ENCODE measurements around the gene CDCA8.
"Not testable (repeated sequence)": the region's sequence is repeated elsewhere in the genome, so short reads cannot be mapped to it uniquely, and the experiment has no call there.

Gene CDCA8

GRCh38 chr1:37671261-37671660 lies 21.1 kb upstream of the CDCA8 start:
- peaks cover 2% of the 10 kb centered on the region in 2 donors for H3K27me3 ChIP-seq (ENCODE audit: control insufficient read depth in 2 of 2, insufficient read depth in 2 of 2, low read length in 2 of 2)

GRCh38 chr1:37672136-37672870 lies 20.0 kb upstream of the CDCA8 start:
- Histone ChIP-seq H3K36me3 (ENCODE audit: control insufficient read depth in 2 of 2, insufficient read depth in 2 of 2, low read length in 2 of 2) (no peaks in the 10 kb centered on the region), H3K4me3 (ENCODE audit: low read length in 2 of 2) (no peak overlapping the region), H3K9ac (ENCODE audit: low read depth in 1 of 2, low read length in 2 of 2) (no peak overlapping the region), H3K9me3 (ENCODE audit: control insufficient read depth in 2 of 2, low read length in 2 of 2) (no peaks in the 10 kb centered on the region), H3K27me3 (ENCODE audit: control insufficient read depth in 2 of 2, insufficient read depth in 2 of 2, low read length in 2 of 2) (peaks cover 2 to 5% of the 10 kb centered on the region in 2 donors), H3K27ac (ENCODE audit: low read depth in 2 of 2, low read length in 2 of 2) (no peak overlapping the region), H3K4me1 (ENCODE audit: control insufficient read depth in 2 of 2, insufficient read depth in 2 of 2, low read length in 2 of 2) (peaks cover 12% of the 10 kb centered on the region in 2 donors)

More at GRCh38 chr1:37671261-37671660, 21.1 kb upstream of the CDCA8 start:
- Histone ChIP-seq H3K9me3 (ENCODE audit: control insufficient read depth in 2 of 2, low read length in 2 of 2) (no peaks in the 10 kb centered on the region), H3K36me3 (ENCODE audit: control insufficient read depth in 2 of 2, insufficient read depth in 2 of 2, low read length in 2 of 2) (no peaks in the 10 kb centered on the region), H3K4me3 (ENCODE audit: low read length in 2 of 2) (no peak overlapping the region), H3K9ac (ENCODE audit: low read depth in 1 of 2, low read length in 2 of 2) (no peak overlapping the region), H3K27ac (ENCODE audit: low read depth in 2 of 2, low read length in 2 of 2) (no peak overlapping the region), H3K4me1 (ENCODE audit: control insufficient read depth in 2 of 2, insufficient read depth in 2 of 2, low read length in 2 of 2) (peaks cover 6 to 8% of the 10 kb centered on the region in 2 donors)

GRCh38 chr1:37673920-37674319 lies 18.4 kb upstream of the CDCA8 start:
- no peak overlapping the region for H3K27ac ChIP-seq (ENCODE audit: low read depth in 2 of 2, low read length in 2 of 2)
- no peaks in the 10 kb centered on the region for H3K9me3 ChIP-seq (ENCODE audit: control insufficient read depth in 2 of 2, low read length in 2 of 2)
- peaks cover 0 to 5% of the 10 kb centered on the region in 2 donors for H3K27me3 ChIP-seq (ENCODE audit: control insufficient read depth in 2 of 2, insufficient read depth in 2 of 2, low read length in 2 of 2)
- no peak overlapping the region for H3K9ac ChIP-seq (ENCODE audit: low read depth in 1 of 2, low read length in 2 of 2)
- H3K4me3 ChIP-seq (ENCODE audit: low read length in 2 of 2): no peak overlapping the region
- no peaks in the 10 kb centered on the region for H3K36me3 ChIP-seq (ENCODE audit: control insufficient read depth in 2 of 2, insufficient read depth in 2 of 2, low read length in 2 of 2)
- H3K4me1 ChIP-seq (ENCODE audit: control insufficient read depth in 2 of 2, insufficient read depth in 2 of 2, low read length in 2 of 2): peaks cover 12% of the 10 kb centered on the region in 2 donors

- no peaks in the 10 kb centered on the region for H3K9me3 ChIP-seq (ENCODE audit: control insufficient read depth in 2 of 2, low read length in 2 of 2)
- no peak overlapping the region for H3K4me3 ChIP-seq (ENCODE audit: low read length in 2 of 2)
- peaks cover 0 to 3% of the 10 kb centered on the region in 2 donors for H3K27me3 ChIP-seq (ENCODE audit: control insufficient read depth in 2 of 2, insufficient read depth in 2 of 2, low read length in 2 of 2)
- peak overlapping the region; percentile 49 to 75 for H3K27ac ChIP-seq (ENCODE audit: low read depth in 2 of 2, low read length in 2 of 2)
- no peak overlapping the region for H3K9ac ChIP-seq (ENCODE audit: low read depth in 1 of 2, low read length in 2 of 2)
- no peaks in the 10 kb centered on the region for H3K36me3 ChIP-seq (ENCODE audit: control insufficient read depth in 2 of 2, insufficient read depth in 2 of 2, low read length in 2 of 2)
- peaks cover 12% of the 10 kb centered on the region in 2 donors for H3K4me1 ChIP-seq (ENCODE audit: control insufficient read depth in 2 of 2, insufficient read depth in 2 of 2, low read length in 2 of 2)
Measured at GRCh38 chr1:37676281-37677142, 15.8 kb upstream of the CDCA8 start.

- Histone ChIP-seq H3K9me3 (ENCODE audit: control insufficient read depth in 2 of 2, low read length in 2 of 2) (no peaks in the 10 kb centered on the region), H3K27me3 (ENCODE audit: control insufficient read depth in 2 of 2, insufficient read depth in 2 of 2, low read length in 2 of 2) (peaks cover 0 to 3% of the 10 kb centered on the region in 2 donors), H3K27ac (ENCODE audit: low read depth in 2 of 2, low read length in 2 of 2) (no peak overlapping the region), H3K9ac (ENCODE audit: low read depth in 1 of 2, low read length in 2 of 2) (no peak overlapping the region), H3K4me1 (ENCODE audit: control insufficient read depth in 2 of 2, insufficient read depth in 2 of 2, low read length in 2 of 2) (peaks cover 12% of the 10 kb centered on the region in 2 donors), H3K36me3 (ENCODE audit: control insufficient read depth in 2 of 2, insufficient read depth in 2 of 2, low read length in 2 of 2) (no peaks in the 10 kb centered on the region), H3K4me3 (ENCODE audit: low read length in 2 of 2) (no peak overlapping the region)
Measured at GRCh38 chr1:37677143-37677439, 15.2 kb upstream of the CDCA8 start.

GRCh38 chr1:37677808-37678207 lies 14.5 kb upstream of the CDCA8 start:
- Histone ChIP-seq H3K4me1 (ENCODE audit: control insufficient read depth in 2 of 2, insufficient read depth in 2 of 2, low read length in 2 of 2) (peaks cover 12% of the 10 kb centered on the region in 2 donors), H3K9me3 (ENCODE audit: control insufficient read depth in 2 of 2, low read length in 2 of 2) (no peaks in the 10 kb centered on the region), H3K27me3 (ENCODE audit: control insufficient read depth in 2 of 2, insufficient read depth in 2 of 2, low read length in 2 of 2) (peaks cover 0 to 3% of the 10 kb centered on the region in 2 donors), H3K9ac (ENCODE audit: low read depth in 1 of 2, low read length in 2 of 2) (no peak overlapping the region), H3K4me3 (ENCODE audit: low read length in 2 of 2) (no peak overlapping the region), H3K36me3 (ENCODE audit: control insufficient read depth in 2 of 2, insufficient read depth in 2 of 2, low read length in 2 of 2) (peaks cover 2 to 6% of the 10 kb centered on the region in 2 donors), H3K27ac (ENCODE audit: low read depth in 2 of 2, low read length in 2 of 2) (no peak overlapping the region)

GRCh38 chr1:37680933-37681332 lies 11.4 kb upstream of the CDCA8 start:
- no peaks in the 10 kb centered on the region for H3K9me3 ChIP-seq (ENCODE audit: control insufficient read depth in 2 of 2, low read length in 2 of 2)
- no peak overlapping the region for H3K4me3 ChIP-seq (ENCODE audit: low read length in 2 of 2)
- H3K27ac ChIP-seq (ENCODE audit: low read depth in 2 of 2, low read length in 2 of 2): no peak overlapping the region
- no peak overlapping the region for H3K9ac ChIP-seq (ENCODE audit: low read depth in 1 of 2, low read length in 2 of 2)
- peaks cover 22 to 28% of the 10 kb centered on the region in 2 donors for H3K36me3 ChIP-seq (ENCODE audit: control insufficient read depth in 2 of 2, insufficient read depth in 2 of 2, low read length in 2 of 2)
- H3K4me1 ChIP-seq (ENCODE audit: control insufficient read depth in 2 of 2, insufficient read depth in 2 of 2, low read length in 2 of 2): peaks cover 7 to 8% of the 10 kb centered on the region in 2 donors
- peaks cover 0 to 3% of the 10 kb centered on the region in 2 donors for H3K27me3 ChIP-seq (ENCODE audit: control insufficient read depth in 2 of 2, insufficient read depth in 2 of 2, low read length in 2 of 2)

GRCh38 chr1:37682334-37682987 lies 9.9 kb upstream of the CDCA8 start:
- H3K9ac ChIP-seq (ENCODE audit: low read depth in 1 of 2, low read length in 2 of 2): no peak overlapping the region
- H3K27ac ChIP-seq (ENCODE audit: low read depth in 2 of 2, low read length in 2 of 2): no peak overlapping the region
- H3K27me3 ChIP-seq (ENCODE audit: control insufficient read depth in 2 of 2, insufficient read depth in 2 of 2, low read length in 2 of 2): no peaks in the 10 kb centered on the region
- no peak overlapping the region for H3K4me3 ChIP-seq (ENCODE audit: low read length in 2 of 2)
- H3K9me3 ChIP-seq (ENCODE audit: control insufficient read depth in 2 of 2, low read length in 2 of 2): no peaks in the 10 kb centered on the region
- peaks cover 27 to 38% of the 10 kb centered on the region in 2 donors for H3K36me3 ChIP-seq (ENCODE audit: control insufficient read depth in 2 of 2, insufficient read depth in 2 of 2, low read length in 2 of 2)
- no peaks in the 10 kb centered on the region for H3K4me1 ChIP-seq (ENCODE audit: control insufficient read depth in 2 of 2, insufficient read depth in 2 of 2, low read length in 2 of 2)

GRCh38 chr1:37684182-37684581 lies 8.1 kb upstream of the CDCA8 start:
- H3K36me3 ChIP-seq (ENCODE audit: control insufficient read depth in 2 of 2, insufficient read depth in 2 of 2, low read length in 2 of 2): peaks cover 27 to 40% of the 10 kb centered on the region in 2 donors
- H3K9ac ChIP-seq (ENCODE audit: low read depth in 1 of 2, low read length in 2 of 2); H3K4me1 ChIP-seq (ENCODE audit: control insufficient read depth in 2 of 2, insufficient read depth in 2 of 2, low read length in 2 of 2); H3K9me3 ChIP-seq (ENCODE audit: control insufficient read depth in 2 of 2, low read length in 2 of 2); H3K4me3 ChIP-seq (ENCODE audit: low read length in 2 of 2); H3K27ac ChIP-seq (ENCODE audit: low read depth in 2 of 2, low read length in 2 of 2); H3K27me3 ChIP-seq (ENCODE audit: control insufficient read depth in 2 of 2, insufficient read depth in 2 of 2, low read length in 2 of 2): not testable (repeated sequence)

- Histone ChIP-seq H3K4me1 (ENCODE audit: control insufficient read depth in 2 of 2, insufficient read depth in 2 of 2, low read length in 2 of 2) (peaks cover 10 to 13% of the 10 kb centered on the region in 2 donors), H3K27ac (ENCODE audit: low read depth in 2 of 2, low read length in 2 of 2) (no peak overlapping the region), H3K4me3 (ENCODE audit: low read length in 2 of 2) (no peak overlapping the region), H3K9me3 (ENCODE audit: control insufficient read depth in 2 of 2, low read length in 2 of 2) (no peaks in the 10 kb centered on the region), H3K36me3 (ENCODE audit: control insufficient read depth in 2 of 2, insufficient read depth in 2 of 2, low read length in 2 of 2) (peaks cover 27 to 40% of the 10 kb centered on the region in 2 donors), H3K9ac (ENCODE audit: low read depth in 1 of 2, low read length in 2 of 2) (no peak overlapping the region), H3K27me3 (ENCODE audit: control insufficient read depth in 2 of 2, insufficient read depth in 2 of 2, low read length in 2 of 2) (no peaks in the 10 kb centered on the region)
Measured at GRCh38 chr1:37685722-37686121, 6.6 kb upstream of the CDCA8 start.
